ENCODE results near the gene TF. TPM values are rescaled to one million over a fixed set of nuclear protein-coding genes. Genes with fewer than 3 reads are reported as not detected.

TF gene

GRCh38 chr3:133842158-133842557, 96.0 kb downstream of the TF start:
- no peak overlapping the region for H2BK5ac ChIP-seq (ENCODE audit: low read depth, low read length, poor library complexity, severe bottlenecking)
- no peak overlapping the region for H2AK5ac ChIP-seq (ENCODE audit: low read length, severe bottlenecking)
- no peak overlapping the region for H3K27ac ChIP-seq (ENCODE audit: low read length, poor library complexity, severe bottlenecking)
- peaks cover 3 to 9% of the 10 kb centered on the region in 2 experiments for H3K27me3 ChIP-seq (ENCODE audit: control insufficient read depth in 1 of 2, insufficient read depth in 1 of 2, low read length in 2 of 2)
- H2BK12ac ChIP-seq (ENCODE audit: low read length in 2 of 2) = no peak overlapping the region
- H2AFZ ChIP-seq (ENCODE audit: low read depth, low read length) = no peak overlapping the region
- no peak overlapping the region for H3K4me3 ChIP-seq (ENCODE audit: insufficient read depth in 1 of 2, low read depth in 1 of 2, low read length in 2 of 2)
- H4K8ac ChIP-seq (ENCODE audit: low read length) = no peak overlapping the region
- H3K4me2 ChIP-seq (ENCODE audit: low read length, poor library complexity, severe bottlenecking) = no peak overlapping the region
- H3K23ac ChIP-seq (ENCODE audit: low read length in 2 of 2) = no peak overlapping the region
- peaks cover 3% of the 10 kb centered on the region for H3K4me1 ChIP-seq (ENCODE audit: control insufficient read depth, insufficient read depth, low read depth, low read length)
- H4K91ac ChIP-seq (ENCODE audit: low read length) = no peak overlapping the region
- H3K79me1 ChIP-seq (replicated peaks; ENCODE audit: low read length, poor library complexity, severe bottlenecking) = no peaks in the 10 kb centered on the region
- no peak overlapping the region for H3K4ac ChIP-seq (ENCODE audit: low read depth in 1 of 2, low read length in 2 of 2)
- H3K18ac ChIP-seq (ENCODE audit: low read depth in 1 of 2, low read length in 2 of 2) = no peak overlapping the region
- H3K36me3 ChIP-seq (ENCODE audit: control insufficient read depth in 1 of 2, insufficient read depth in 2 of 2, low read depth in 1 of 2, low read length in 2 of 2) = peaks cover 0 to 13% of the 10 kb centered on the region in 2 experiments
- no peak overlapping the region for H2BK15ac ChIP-seq (ENCODE audit: low read depth, poor library complexity, severe bottlenecking)
- 91% methylated on average over 2 of the region's 4 CpGs for WGBS
- DNase-seq = no peak
- H3K9me3 ChIP-seq (ENCODE audit: control insufficient read depth, low read length) = no peaks in the 10 kb centered on the region
- H3K14ac ChIP-seq (ENCODE audit: low read length in 2 of 2) = no peak overlapping the region
- H2BK120ac ChIP-seq (ENCODE audit: low read depth, low read length) = no peak overlapping the region
- no peak overlapping the region for H3K9ac ChIP-seq (ENCODE audit: low read length)

- Histone ChIP-seq H3K4me3 (ENCODE audit: insufficient read depth in 1 of 2, low read depth in 1 of 2, low read length in 2 of 2) (no peak overlapping the region), H2AK5ac (ENCODE audit: low read length, severe bottlenecking) (no peak overlapping the region), H3K4ac (ENCODE audit: low read depth in 1 of 2, low read length in 2 of 2) (no peak overlapping the region), H2BK12ac (ENCODE audit: low read length in 2 of 2) (no peak overlapping the region), H3K27me3 (ENCODE audit: control insufficient read depth in 1 of 2, insufficient read depth in 1 of 2, low read length in 2 of 2) (peaks cover 0 to 9% of the 10 kb centered on the region in 2 experiments), H3K79me1 (replicated peaks; ENCODE audit: low read length, poor library complexity, severe bottlenecking) (no peaks in the 10 kb centered on the region), H3K4me2 (ENCODE audit: low read length, poor library complexity, severe bottlenecking) (no peak overlapping the region), H3K23ac (ENCODE audit: low read length in 2 of 2) (no peak overlapping the region), H3K9me3 (ENCODE audit: control insufficient read depth, low read length) (no peaks in the 10 kb centered on the region), H3K27ac (ENCODE audit: low read length, poor library complexity, severe bottlenecking) (no peak overlapping the region), H3K36me3 (ENCODE audit: control insufficient read depth in 1 of 2, insufficient read depth in 2 of 2, low read depth in 1 of 2, low read length in 2 of 2) (peaks cover 0 to 9% of the 10 kb centered on the region in 2 experiments), H4K91ac (ENCODE audit: low read length) (no peak overlapping the region), H2AFZ (ENCODE audit: low read depth, low read length) (no peak overlapping the region), H2BK15ac (ENCODE audit: low read depth, poor library complexity, severe bottlenecking) (no peak overlapping the region), H3K9ac (ENCODE audit: low read length) (no peak overlapping the region), H3K4me1 (ENCODE audit: control insufficient read depth, insufficient read depth, low read depth, low read length) (peaks cover 3% of the 10 kb centered on the region), H3K14ac (ENCODE audit: low read length in 2 of 2) (no peak overlapping the region), H2BK120ac (ENCODE audit: low read depth, low read length) (no peak overlapping the region), H3K18ac (ENCODE audit: low read depth in 1 of 2, low read length in 2 of 2) (no peak overlapping the region), H4K8ac (ENCODE audit: low read length) (no peak overlapping the region), H2BK5ac (ENCODE audit: low read depth, low read length, poor library complexity, severe bottlenecking) (no peak overlapping the region)
- 42% methylated on average over 6 of the region's 7 CpGs for WGBS
- peak; percentile 85 for DNase-seq
Observed at GRCh38 chr3:133843634-133844033, 97.4 kb downstream of the TF start.

- DNase-seq = no peak
- no peaks in the 10 kb centered on the region for H3K9me3 ChIP-seq (ENCODE audit: control insufficient read depth, low read length)
- H2BK12ac ChIP-seq (ENCODE audit: low read length in 2 of 2) = no peak overlapping the region
- H3K23ac ChIP-seq (ENCODE audit: low read length in 2 of 2) = no peak overlapping the region
- H3K4me3 ChIP-seq (ENCODE audit: insufficient read depth in 1 of 2, low read depth in 1 of 2, low read length in 2 of 2) = no peak overlapping the region
- H2BK15ac ChIP-seq (ENCODE audit: low read depth, poor library complexity, severe bottlenecking) = no peak overlapping the region
- peaks cover 0 to 9% of the 10 kb centered on the region in 2 experiments for H3K27me3 ChIP-seq (ENCODE audit: control insufficient read depth in 1 of 2, insufficient read depth in 1 of 2, low read length in 2 of 2)
- H3K4me2 ChIP-seq (ENCODE audit: low read length, poor library complexity, severe bottlenecking) = no peak overlapping the region
- no peak overlapping the region for H4K8ac ChIP-seq (ENCODE audit: low read length)
- H3K9ac ChIP-seq (ENCODE audit: low read length) = no peak overlapping the region
- no peaks in the 10 kb centered on the region for H3K79me1 ChIP-seq (replicated peaks; ENCODE audit: low read length, poor library complexity, severe bottlenecking)
- H3K18ac ChIP-seq (ENCODE audit: low read depth in 1 of 2, low read length in 2 of 2) = no peak overlapping the region
- no peak overlapping the region for H3K14ac ChIP-seq (ENCODE audit: low read length in 2 of 2)
- H3K4me1 ChIP-seq (ENCODE audit: control insufficient read depth, insufficient read depth, low read depth, low read length) = peaks cover 3% of the 10 kb centered on the region
- 92% methylated on average over 3 of the region's 4 CpGs for WGBS
- no peak overlapping the region for H3K4ac ChIP-seq (ENCODE audit: low read depth in 1 of 2, low read length in 2 of 2)
- H2BK5ac ChIP-seq (ENCODE audit: low read depth, low read length, poor library complexity, severe bottlenecking) = no peak overlapping the region
- H2AK5ac ChIP-seq (ENCODE audit: low read length, severe bottlenecking) = no peak overlapping the region
- no peak overlapping the region for H4K91ac ChIP-seq (ENCODE audit: low read length)
- no peak overlapping the region for H3K27ac ChIP-seq (ENCODE audit: low read length, poor library complexity, severe bottlenecking)
- H3K36me3 ChIP-seq (ENCODE audit: control insufficient read depth in 1 of 2, insufficient read depth in 2 of 2, low read depth in 1 of 2, low read length in 2 of 2) = no peaks in the 10 kb centered on the region
- H2AFZ ChIP-seq (ENCODE audit: low read depth, low read length) = no peak overlapping the region
- H2BK120ac ChIP-seq (ENCODE audit: low read depth, low read length) = no peak overlapping the region
Observed at GRCh38 chr3:133845127-133845526, 98.9 kb downstream of the TF start.

Small RNAs within 50 kb of the gene (small RNA-seq; reads per million reads assigned to genes)
- gene RNA5SP140 (ENCODE audit: low read depth) = not detected

Measured in mesenchymal stem cell (in vitro differentiated cells and primary cell).